K562 (cell line): ENCODE data around the gene ACBD5. TPM values are rescaled to one million over a fixed set of nuclear protein-coding genes. Genes with fewer than 3 reads are reported as not detected.
A peak's percentile ranks its signal among the peaks of the same experiment; 100 is the strongest.

Experiments used
- PHB2 ChIP-seq: fragments of 450-650 bp; IDR thresholded peaks from 2 replicates; pipeline ENCODE4 v1.6.1; 2017; ENCODE audit warnings: low read depth
- SMAD2 ChIP-seq: fragments of 150-350 bp; IDR thresholded peaks from 2 replicates; pipeline ENCODE4 v1.6.1; 2014; ENCODE audit warnings: low read depth, mild to moderate bottlenecking, low read length
- polyA plus RNA-seq, 8 experiments: library from polyadenylated mRNA; depleted of rRNA in 4 of 8; stranded (reverse) in 5 of 8; unstranded in 3 of 8; fragments of >200 nt; fragmentation: Nextera tagmentation in 2 of 8; fragmentation: Illumina TruSeq in 1 of 8; extraction: Ambion mirVana in 2 of 8; extraction: Trizol in 1 of 8; gene quantifications; 2 replicates each; pipeline versions ENCODE4 v1.2.1 to v1.2.3, GENCODE V29; 2011 to 2014; ENCODE audit warnings: inconsistent platforms in 1 of 8, missing spikeins in 1 of 8
- total RNA-seq, 7 experiments: library from RNA; depleted of rRNA in 6 of 7; stranded (reverse); fragments of >200 nt in 6 of 7; fragmentation: Illumina TruSeq in 2 of 7; extraction: Trizol in 2 of 7; gene quantifications; 2 replicates each; pipeline versions ENCODE4 v1.2.1 to v1.2.3, GENCODE V29; 2011 to 2021; ENCODE audit warnings: low replicate concordance in 1 of 7
- TF ChIP-seq, protein P1 (sequence below), 2 experiments: fragments of 450-650 bp; formaldehyde crosslinking in 1 of 2; IDR thresholded peaks; 2 replicates each; pipeline versions ENCODE4 v1.4.0 to v1.6.1; 2014 to 2020; ENCODE audit warnings: mild to moderate bottlenecking in 2 of 2, borderline replicate concordance in 1 of 2, low read depth in 1 of 2
- TF ChIP-seq, protein P2 (sequence below): fragments of 450-650 bp; IDR thresholded peaks from 2 replicates; pipeline ENCODE4 v1.6.1; 2016; ENCODE audit warnings: mild to moderate bottlenecking, moderate library complexity
- TF ChIP-seq, protein P3 (sequence below), 2 experiments: IDR thresholded peaks; 2 replicates each; pipeline ENCODE4 v1.6.1; 2011; ENCODE audit warnings: borderline replicate concordance in 1 of 2, control low read depth in 1 of 2, low read depth in 1 of 2, low read length in 1 of 2, mild to moderate bottlenecking in 1 of 2, mixed read lengths in 1 of 2, moderate library complexity in 1 of 2; ENCODE audit not compliant: insufficient read depth in 1 of 2, insufficient read length in 1 of 2, poor library complexity in 1 of 2, severe bottlenecking in 1 of 2; ENCODE audit errors: extremely low read depth in 1 of 2

Gene ACBD5
- total and polyA plus RNA-seq, 9 of the 15 experiments (the other 6 are each of a cell fraction or from before 2014, with no cell fraction given) = 1.5 to 10.3 (median 7.8) TPM

DNA sequence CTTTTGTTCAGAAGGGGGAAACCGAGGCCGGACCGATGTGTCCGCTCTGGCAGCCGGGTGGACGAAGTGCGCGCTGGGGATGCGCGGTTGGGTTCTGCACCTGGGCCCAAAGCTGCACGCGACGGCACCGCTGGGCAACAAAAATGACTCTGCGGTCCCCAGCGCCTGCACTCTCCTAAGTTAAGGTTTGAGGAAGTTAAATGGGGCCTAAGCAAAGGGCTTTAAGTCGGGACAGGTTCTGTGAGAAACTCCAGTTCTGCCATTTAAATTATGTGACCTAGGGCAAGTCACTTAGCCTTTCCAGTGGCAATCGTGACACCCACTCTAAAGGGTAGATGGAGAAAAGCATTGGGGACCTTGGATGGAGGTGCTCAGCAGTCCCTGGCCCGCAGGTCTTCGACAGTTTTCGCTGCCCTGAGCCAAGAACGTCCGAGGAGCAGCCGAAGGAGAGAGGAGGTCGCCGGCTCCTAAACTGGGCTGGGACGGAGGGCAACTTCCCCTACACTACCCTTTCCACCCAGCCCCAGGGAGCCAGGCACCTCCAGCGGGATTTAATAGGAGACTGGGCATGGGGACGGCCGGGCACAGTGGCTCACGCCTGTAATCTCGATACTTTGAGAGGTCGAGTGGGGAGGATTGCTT, 534 bp upstream of the ACBD5 start (continued):
- TF ChIP-seq, protein P1, sequence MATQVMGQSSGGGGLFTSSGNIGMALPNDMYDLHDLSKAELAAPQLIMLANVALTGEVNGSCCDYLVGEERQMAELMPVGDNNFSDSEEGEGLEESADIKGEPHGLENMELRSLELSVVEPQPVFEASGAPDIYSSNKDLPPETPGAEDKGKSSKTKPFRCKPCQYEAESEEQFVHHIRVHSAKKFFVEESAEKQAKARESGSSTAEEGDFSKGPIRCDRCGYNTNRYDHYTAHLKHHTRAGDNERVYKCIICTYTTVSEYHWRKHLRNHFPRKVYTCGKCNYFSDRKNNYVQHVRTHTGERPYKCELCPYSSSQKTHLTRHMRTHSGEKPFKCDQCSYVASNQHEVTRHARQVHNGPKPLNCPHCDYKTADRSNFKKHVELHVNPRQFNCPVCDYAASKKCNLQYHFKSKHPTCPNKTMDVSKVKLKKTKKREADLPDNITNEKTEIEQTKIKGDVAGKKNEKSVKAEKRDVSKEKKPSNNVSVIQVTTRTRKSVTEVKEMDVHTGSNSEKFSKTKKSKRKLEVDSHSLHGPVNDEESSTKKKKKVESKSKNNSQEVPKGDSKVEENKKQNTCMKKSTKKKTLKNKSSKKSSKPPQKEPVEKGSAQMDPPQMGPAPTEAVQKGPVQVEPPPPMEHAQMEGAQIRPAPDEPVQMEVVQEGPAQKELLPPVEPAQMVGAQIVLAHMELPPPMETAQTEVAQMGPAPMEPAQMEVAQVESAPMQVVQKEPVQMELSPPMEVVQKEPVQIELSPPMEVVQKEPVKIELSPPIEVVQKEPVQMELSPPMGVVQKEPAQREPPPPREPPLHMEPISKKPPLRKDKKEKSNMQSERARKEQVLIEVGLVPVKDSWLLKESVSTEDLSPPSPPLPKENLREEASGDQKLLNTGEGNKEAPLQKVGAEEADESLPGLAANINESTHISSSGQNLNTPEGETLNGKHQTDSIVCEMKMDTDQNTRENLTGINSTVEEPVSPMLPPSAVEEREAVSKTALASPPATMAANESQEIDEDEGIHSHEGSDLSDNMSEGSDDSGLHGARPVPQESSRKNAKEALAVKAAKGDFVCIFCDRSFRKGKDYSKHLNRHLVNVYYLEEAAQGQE (IDR thresholded peaks at IDR 0.05; ENCODE audit: borderline replicate concordance) = no peak
- TF ChIP-seq, protein P1 (CRISPR knock-in tag; IDR thresholded peaks at IDR 0.05; ENCODE audit: low read depth) = peak; percentile 31; the same call in 1 of the 2 replicates
- TF ChIP-seq, protein P2, sequence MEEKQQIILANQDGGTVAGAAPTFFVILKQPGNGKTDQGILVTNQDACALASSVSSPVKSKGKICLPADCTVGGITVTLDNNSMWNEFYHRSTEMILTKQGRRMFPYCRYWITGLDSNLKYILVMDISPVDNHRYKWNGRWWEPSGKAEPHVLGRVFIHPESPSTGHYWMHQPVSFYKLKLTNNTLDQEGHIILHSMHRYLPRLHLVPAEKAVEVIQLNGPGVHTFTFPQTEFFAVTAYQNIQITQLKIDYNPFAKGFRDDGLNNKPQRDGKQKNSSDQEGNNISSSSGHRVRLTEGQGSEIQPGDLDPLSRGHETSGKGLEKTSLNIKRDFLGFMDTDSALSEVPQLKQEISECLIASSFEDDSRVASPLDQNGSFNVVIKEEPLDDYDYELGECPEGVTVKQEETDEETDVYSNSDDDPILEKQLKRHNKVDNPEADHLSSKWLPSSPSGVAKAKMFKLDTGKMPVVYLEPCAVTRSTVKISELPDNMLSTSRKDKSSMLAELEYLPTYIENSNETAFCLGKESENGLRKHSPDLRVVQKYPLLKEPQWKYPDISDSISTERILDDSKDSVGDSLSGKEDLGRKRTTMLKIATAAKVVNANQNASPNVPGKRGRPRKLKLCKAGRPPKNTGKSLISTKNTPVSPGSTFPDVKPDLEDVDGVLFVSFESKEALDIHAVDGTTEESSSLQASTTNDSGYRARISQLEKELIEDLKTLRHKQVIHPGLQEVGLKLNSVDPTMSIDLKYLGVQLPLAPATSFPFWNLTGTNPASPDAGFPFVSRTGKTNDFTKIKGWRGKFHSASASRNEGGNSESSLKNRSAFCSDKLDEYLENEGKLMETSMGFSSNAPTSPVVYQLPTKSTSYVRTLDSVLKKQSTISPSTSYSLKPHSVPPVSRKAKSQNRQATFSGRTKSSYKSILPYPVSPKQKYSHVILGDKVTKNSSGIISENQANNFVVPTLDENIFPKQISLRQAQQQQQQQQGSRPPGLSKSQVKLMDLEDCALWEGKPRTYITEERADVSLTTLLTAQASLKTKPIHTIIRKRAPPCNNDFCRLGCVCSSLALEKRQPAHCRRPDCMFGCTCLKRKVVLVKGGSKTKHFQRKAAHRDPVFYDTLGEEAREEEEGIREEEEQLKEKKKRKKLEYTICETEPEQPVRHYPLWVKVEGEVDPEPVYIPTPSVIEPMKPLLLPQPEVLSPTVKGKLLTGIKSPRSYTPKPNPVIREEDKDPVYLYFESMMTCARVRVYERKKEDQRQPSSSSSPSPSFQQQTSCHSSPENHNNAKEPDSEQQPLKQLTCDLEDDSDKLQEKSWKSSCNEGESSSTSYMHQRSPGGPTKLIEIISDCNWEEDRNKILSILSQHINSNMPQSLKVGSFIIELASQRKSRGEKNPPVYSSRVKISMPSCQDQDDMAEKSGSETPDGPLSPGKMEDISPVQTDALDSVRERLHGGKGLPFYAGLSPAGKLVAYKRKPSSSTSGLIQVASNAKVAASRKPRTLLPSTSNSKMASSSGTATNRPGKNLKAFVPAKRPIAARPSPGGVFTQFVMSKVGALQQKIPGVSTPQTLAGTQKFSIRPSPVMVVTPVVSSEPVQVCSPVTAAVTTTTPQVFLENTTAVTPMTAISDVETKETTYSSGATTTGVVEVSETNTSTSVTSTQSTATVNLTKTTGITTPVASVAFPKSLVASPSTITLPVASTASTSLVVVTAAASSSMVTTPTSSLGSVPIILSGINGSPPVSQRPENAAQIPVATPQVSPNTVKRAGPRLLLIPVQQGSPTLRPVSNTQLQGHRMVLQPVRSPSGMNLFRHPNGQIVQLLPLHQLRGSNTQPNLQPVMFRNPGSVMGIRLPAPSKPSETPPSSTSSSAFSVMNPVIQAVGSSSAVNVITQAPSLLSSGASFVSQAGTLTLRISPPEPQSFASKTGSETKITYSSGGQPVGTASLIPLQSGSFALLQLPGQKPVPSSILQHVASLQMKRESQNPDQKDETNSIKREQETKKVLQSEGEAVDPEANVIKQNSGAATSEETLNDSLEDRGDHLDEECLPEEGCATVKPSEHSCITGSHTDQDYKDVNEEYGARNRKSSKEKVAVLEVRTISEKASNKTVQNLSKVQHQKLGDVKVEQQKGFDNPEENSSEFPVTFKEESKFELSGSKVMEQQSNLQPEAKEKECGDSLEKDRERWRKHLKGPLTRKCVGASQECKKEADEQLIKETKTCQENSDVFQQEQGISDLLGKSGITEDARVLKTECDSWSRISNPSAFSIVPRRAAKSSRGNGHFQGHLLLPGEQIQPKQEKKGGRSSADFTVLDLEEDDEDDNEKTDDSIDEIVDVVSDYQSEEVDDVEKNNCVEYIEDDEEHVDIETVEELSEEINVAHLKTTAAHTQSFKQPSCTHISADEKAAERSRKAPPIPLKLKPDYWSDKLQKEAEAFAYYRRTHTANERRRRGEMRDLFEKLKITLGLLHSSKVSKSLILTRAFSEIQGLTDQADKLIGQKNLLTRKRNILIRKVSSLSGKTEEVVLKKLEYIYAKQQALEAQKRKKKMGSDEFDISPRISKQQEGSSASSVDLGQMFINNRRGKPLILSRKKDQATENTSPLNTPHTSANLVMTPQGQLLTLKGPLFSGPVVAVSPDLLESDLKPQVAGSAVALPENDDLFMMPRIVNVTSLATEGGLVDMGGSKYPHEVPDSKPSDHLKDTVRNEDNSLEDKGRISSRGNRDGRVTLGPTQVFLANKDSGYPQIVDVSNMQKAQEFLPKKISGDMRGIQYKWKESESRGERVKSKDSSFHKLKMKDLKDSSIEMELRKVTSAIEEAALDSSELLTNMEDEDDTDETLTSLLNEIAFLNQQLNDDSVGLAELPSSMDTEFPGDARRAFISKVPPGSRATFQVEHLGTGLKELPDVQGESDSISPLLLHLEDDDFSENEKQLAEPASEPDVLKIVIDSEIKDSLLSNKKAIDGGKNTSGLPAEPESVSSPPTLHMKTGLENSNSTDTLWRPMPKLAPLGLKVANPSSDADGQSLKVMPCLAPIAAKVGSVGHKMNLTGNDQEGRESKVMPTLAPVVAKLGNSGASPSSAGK = peak; percentile 31
- TF ChIP-seq SMAD2 = no peak
- no peak for TF ChIP-seq PHB2
- TF ChIP-seq, protein P3, sequence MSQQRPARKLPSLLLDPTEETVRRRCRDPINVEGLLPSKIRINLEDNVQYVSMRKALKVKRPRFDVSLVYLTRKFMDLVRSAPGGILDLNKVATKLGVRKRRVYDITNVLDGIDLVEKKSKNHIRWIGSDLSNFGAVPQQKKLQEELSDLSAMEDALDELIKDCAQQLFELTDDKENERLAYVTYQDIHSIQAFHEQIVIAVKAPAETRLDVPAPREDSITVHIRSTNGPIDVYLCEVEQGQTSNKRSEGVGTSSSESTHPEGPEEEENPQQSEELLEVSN (IDR thresholded peaks at IDR 0.05; ENCODE audit: borderline replicate concordance in 1 of 2, extremely low read depth in 1 of 2, insufficient read depth in 1 of 2, insufficient read length in 1 of 2, low read depth in 1 of 2, low read length in 1 of 2, poor library complexity in 1 of 2, severe bottlenecking in 1 of 2) = peak in 1 of 2 experiments; percentile 33
